Upper lobe of left lung (tissue), 4 donors: Measurements from ENCODE around the gene PDE9A.

Source experiments
- EP300 ChIP-seq, 4 donors: sonication (generic); formaldehyde crosslinking; IDR thresholded peaks; one replicate each; pipeline ENCODE4 v1.5.1; 2017; ENCODE audit warnings: antibody characterized with exemption in 4 of 4, control low read depth in 2 of 4
- POLR2A ChIP-seq, 4 donors: fragments of 450-650 bp; IDR thresholded peaks; one replicate each; pipeline ENCODE4 v1.5.1; 2016 to 2017; ENCODE audit warnings: antibody characterized with exemption in 4 of 4, mild to moderate bottlenecking in 2 of 4
- POLR2AphosphoS5 ChIP-seq, 2 donors: sonication (generic); formaldehyde crosslinking; IDR thresholded peaks; one replicate each; pipeline ENCODE4 v1.5.1; 2017; ENCODE audit warnings: antibody characterized with exemption in 2 of 2
- TF ChIP-seq, protein P1 (sequence below), 6 experiments: fragments of 450-650 bp in 4 of 6; fragments of 200-600 bp in 2 of 6; sonication (generic) in 2 of 6; IDR thresholded peaks; one replicate each; pipeline ENCODE4 v1.5.1; 2016 to 2019; ENCODE audit warnings: antibody characterized with exemption in 6 of 6

DNA sequence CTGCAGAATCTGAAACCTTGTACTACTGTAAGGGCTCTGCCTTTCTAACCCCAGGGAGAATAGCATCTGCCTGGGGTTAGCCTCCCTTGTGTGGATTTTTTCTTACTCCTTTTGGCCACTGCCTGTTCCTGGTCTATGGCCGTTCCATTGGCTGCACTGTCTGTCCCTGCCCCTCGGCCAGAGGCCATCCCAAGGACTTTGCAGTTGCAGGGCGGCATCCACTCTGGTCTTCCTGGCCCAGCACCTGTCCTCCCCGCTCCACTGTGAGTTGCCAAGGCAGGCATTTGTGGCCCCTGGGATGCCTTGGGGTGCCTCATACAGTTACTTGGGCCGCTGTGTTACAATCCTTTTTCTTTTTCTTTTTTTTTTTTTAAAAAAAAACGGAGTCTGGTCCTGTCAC lies 45.8 kb downstream of the PDE9A start:
- TF ChIP-seq, protein P1, sequence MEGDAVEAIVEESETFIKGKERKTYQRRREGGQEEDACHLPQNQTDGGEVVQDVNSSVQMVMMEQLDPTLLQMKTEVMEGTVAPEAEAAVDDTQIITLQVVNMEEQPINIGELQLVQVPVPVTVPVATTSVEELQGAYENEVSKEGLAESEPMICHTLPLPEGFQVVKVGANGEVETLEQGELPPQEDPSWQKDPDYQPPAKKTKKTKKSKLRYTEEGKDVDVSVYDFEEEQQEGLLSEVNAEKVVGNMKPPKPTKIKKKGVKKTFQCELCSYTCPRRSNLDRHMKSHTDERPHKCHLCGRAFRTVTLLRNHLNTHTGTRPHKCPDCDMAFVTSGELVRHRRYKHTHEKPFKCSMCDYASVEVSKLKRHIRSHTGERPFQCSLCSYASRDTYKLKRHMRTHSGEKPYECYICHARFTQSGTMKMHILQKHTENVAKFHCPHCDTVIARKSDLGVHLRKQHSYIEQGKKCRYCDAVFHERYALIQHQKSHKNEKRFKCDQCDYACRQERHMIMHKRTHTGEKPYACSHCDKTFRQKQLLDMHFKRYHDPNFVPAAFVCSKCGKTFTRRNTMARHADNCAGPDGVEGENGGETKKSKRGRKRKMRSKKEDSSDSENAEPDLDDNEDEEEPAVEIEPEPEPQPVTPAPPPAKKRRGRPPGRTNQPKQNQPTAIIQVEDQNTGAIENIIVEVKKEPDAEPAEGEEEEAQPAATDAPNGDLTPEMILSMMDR (IDR thresholded peaks at IDR 0.05), result no peak
- TF ChIP-seq POLR2AphosphoS5 (IDR thresholded peaks at IDR 0.05) (no peak), POLR2A (IDR thresholded peaks at IDR 0.05) (no peak), EP300 (IDR thresholded peaks at IDR 0.05) (no peak)
